HG02938 (cell line): ENCODE measurements around the gene SDS.

Experiments used
- ATAC-seq: cut with Tn5 transposase; IDR thresholded peaks from one replicate; pipeline ENCODE4 v1.9.1; 2021; ENCODE audit warnings: mild to moderate bottlenecking, moderate library complexity; ENCODE audit not compliant: unreplicated experiment

SDS gene, protein sequence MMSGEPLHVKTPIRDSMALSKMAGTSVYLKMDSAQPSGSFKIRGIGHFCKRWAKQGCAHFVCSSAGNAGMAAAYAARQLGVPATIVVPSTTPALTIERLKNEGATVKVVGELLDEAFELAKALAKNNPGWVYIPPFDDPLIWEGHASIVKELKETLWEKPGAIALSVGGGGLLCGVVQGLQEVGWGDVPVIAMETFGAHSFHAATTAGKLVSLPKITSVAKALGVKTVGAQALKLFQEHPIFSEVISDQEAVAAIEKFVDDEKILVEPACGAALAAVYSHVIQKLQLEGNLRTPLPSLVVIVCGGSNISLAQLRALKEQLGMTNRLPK

DNA sequence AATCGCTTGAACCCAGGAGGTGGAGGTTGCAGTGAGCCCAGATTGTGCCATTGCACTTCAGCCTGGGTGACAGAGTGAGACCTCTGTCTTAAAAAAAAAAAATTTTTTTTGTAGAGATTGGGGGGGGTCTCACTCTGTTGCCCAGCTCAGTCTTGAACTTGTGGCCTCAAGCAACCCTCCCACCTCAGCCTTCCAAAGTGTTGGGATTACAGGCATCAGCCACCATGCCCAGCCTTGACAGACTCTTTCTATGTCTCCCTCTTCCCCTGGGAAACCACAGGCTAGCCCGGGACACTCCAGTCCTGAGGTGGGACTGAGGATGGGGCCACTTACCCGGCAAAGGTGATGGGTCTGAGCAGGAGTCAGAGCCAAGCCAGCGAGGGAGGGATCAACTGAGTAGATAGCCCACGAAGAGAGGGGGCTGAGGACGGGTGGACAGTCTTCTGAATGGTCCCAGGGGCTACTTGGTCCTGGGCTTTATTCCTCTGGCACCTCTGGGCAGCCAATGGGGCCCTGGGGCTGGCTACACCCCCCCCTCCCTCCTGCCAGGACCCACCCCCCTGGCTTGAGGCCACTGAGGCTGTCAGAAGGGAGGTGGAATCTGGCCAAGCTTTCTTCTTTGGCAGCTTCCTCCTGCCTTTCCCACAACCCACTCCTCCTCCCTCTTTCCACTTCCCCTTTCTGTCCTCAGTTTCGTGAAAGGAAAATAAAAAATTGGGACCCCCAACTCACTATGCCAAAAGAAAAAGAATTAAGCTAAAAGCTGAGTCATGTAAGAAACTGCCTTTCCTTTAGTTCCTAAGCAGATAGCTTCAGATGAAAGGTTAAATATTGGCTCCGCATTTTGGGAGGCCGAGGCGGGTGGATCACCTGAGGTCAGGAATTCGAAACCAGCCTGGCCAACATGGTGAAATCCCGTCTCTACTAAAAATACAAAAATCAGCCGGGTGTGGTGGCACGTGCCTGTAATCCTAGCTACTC is at the start of gene SDS:
Gene SDS, minus strand, starts transcription at position 453 of the 981 bp plus-strand sequence. CDS start 4,179 bp downstream, outside the sequence.
- no peak for ATAC-seq

DNA sequence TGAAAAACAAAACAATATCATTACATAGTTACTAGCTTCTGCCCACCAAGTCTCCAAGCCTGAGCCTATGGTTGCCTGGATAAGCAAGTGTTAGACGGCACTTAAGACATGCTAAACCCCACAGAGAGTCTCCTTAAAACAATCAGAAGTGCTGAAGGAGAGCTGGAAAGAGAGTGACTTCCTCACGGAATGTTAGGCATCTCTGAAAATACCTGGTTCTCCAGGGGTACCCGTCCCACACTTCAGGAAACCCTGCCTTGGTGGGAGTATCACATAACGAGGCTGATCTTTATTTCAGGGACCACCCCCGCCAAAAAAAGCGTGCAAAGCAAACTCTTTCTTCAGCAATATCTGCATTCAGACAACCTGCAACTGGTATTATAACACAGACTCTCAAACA is 49.6 kb upstream of the SDS start:
- no peak for ATAC-seq

DNA sequence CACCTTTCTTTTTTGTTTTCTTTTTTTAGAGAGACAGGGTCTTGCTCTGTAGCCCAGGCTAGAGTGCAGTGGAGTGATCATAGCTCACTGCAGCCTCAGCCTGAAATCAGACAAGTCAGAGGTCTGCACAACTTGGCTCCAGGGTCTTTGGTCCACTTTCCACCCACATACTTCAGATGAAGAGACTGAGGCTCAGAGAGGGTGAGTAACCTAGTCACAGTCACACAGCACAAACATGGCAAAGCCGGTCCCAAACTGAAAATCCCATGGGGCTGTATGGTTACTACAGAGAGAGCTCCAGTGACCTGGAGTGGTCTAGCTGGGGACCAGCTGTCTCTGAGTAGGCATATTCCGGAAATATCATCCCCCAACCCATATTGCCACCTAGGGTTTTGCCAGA is 48.8 kb upstream of the SDS start:
- ATAC-seq: no peak

GRCh38 chr12:113449839-113450238 is 46.2 kb upstream of the SDS start:
- no peak for ATAC-seq

- no peak for ATAC-seq
Measured at GRCh38 chr12:113449299-113449698, 45.6 kb upstream of the SDS start.

DNA sequence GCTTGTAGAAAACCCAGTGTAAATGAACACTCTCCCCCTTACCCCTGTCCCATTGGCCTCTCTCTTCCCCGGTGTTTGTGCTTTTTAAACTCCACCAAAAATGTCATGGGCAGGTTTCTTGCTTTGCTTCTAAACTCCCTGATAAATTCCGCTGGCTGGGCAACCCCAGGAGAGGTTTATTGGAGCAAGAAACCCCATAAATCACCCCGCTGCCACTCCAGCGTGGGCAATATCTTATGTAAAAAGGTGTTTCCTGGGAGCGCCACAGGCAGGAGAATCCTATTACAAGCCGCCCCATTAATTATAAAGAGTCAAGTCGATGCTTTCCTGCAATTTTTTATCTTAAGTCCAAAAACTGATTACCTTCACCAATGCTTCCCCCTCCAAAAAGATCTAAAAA is 45.2 kb upstream of the SDS start:
- no peak for ATAC-seq

GRCh38 chr12:113445544-113446171 is 42.0 kb upstream of the SDS start:
- no peak for ATAC-seq

- no peak for ATAC-seq
Measured at GRCh38 chr12:113443030-113443539, 39.4 kb upstream of the SDS start.

- no peak for ATAC-seq
Measured at GRCh38 chr12:113440947-113441782, 37.5 kb upstream of the SDS start.

DNA sequence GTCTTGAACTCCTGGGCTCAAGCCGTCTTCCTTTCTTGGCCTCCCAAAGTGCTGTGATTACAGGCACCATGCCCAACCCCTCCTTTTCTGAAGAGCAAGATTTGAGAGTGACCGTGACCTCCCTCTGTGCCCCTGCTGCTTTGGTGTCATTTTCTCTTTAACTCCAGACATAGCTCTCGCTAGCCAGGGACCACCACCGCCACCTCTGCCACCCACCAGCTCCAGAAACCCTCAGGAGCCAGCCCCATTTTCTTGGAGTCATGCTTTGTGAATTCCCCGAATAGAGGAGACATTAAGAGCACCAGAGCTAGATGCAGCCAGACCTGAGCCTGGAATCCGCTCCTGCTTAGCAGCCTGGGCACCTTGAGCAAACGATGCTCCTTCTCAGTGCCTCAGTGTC is 36.6 kb upstream of the SDS start:
- no peak for ATAC-seq

- ATAC-seq: no peak
Measured at GRCh38 chr12:113439606-113440030, 35.9 kb upstream of the SDS start.

DNA sequence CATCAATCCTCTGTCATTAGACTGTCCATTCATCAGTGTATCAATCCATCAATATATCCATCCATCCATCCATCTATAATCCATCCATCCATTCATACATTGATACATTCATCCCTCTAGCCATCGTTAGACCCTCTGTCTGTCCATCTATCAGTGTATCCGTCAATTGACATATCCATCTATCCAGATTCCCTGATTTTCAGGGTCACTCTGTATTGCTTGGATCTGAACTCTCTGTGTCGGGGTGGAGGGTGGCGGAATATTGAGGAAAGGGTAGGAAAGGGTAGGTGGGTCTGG is 35.6 kb upstream of the SDS start:
- no peak for ATAC-seq

DNA sequence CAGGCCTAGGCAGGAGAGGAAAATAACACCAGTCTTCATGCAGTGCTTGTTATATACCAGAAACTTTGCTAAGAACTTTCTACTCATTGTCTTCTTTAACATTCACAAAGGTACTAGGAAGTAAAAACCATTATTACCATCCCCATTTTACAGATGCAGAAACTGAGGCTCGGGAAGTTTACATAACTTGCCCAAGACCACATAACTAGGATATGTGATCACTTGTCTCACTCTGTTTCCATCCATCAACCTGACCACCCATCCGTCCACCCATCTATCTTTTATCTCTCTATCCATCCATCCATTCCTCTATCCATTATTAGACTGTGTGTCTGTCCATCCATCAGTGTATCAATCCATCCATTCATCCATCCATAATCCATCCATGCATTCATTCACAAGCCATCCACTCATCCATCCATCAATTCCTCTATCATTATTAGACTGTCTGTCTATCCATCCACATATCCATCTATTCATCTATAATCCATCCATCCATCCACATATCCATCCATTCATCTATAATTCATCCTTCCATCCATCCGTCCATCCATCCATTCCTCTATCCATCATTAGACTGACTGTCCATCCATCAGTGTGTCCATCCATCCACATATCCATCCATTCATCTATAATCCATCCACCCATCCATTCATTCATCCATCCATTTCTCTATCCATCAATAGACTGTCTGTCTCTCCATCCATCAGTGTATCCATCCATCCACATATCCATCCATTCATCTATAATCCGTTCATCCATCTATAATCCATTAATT is 35.0 kb upstream of the SDS start:
- no peak for ATAC-seq

DNA sequence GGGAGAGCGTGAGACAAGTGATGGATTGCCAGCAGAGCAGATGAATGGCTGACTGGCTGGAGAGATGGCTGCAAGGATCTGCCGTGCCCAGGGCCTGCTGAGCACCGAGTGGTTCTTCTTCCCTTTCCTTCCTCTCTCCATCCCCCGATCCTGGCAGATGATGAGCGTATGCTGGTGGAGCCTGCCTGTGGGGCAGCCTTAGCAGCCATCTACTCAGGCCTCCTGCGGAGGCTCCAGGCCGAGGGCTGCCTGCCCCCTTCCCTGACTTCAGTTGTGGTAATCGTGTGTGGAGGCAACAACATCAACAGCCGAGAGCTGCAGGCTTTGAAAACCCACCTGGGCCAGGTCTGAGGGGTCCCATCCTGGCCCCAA is 34.0 kb upstream of the SDS start:
- ATAC-seq: no peak

- ATAC-seq: no peak
Measured at GRCh38 chr12:113436993-113437728, 33.5 kb upstream of the SDS start.

- no peak for ATAC-seq
Measured at GRCh38 chr12:113436586-113436985, 32.9 kb upstream of the SDS start.

- ATAC-seq: no peak
Measured at GRCh38 chr12:113435367-113435766, 31.7 kb upstream of the SDS start.

- no peak for ATAC-seq
Measured at GRCh38 chr12:113432986-113433385, 29.3 kb upstream of the SDS start.

- no peak for ATAC-seq
Measured at GRCh38 chr12:113428482-113428881, 24.8 kb upstream of the SDS start.
